Natural killer cell treated with Interleukin-12 subunit alpha and Interleukin-12 subunit beta and Interleukin-15 and Interleukin-18, amount 100 ng/mL, for 72 hours (primary cell): ENCODE data around the gene MEN1. TPM values are rescaled to one million over a fixed set of nuclear protein-coding genes. Genes with fewer than 3 reads are reported as not detected.
"Not testable (repeated sequence)": the region's sequence is repeated elsewhere in the genome, so short reads cannot be mapped to it uniquely, and the experiment has no call there.

ENCODE experiments used
- ATAC-seq, 2 donors: fragments of 150-1000 bp; cut with Tn5 transposase in 1 of 2; sonication (Bioruptor Pico), chemical (Tn5 transposase) in 1 of 2; 2 replicates each; pipeline ENCODE4 v1.10.0; 2021
- DNase-seq: peaks from one replicate; pipeline ENCODE4 v3.0.0; 2022; ENCODE audit warnings: low spot score
- H3K27ac Mint-ChIP-seq, 2 donors: 1 replicate in 1 of 2; 2 replicates in 1 of 2; pipeline ENCODE4 v1.8.0; 2022; ENCODE audit warnings: mixed read lengths in 2 of 2, mild to moderate bottlenecking in 1 of 2, moderate library complexity in 1 of 2
- H3K27me3 Mint-ChIP-seq, 2 donors: 1 replicate in 1 of 2; 2 replicates in 1 of 2; pipeline ENCODE4 v1.8.0; 2022; ENCODE audit warnings: mixed read lengths in 2 of 2
- H3K36me3 Mint-ChIP-seq: one replicate; pipeline ENCODE4 v1.8.0; 2022; ENCODE audit warnings: mixed read lengths
- H3K4me1 Mint-ChIP-seq, 2 donors: 1 replicate in 1 of 2; 2 replicates in 1 of 2; pipeline ENCODE4 v1.8.0; 2022; ENCODE audit warnings: low read depth in 2 of 2, mixed read lengths in 2 of 2, mild to moderate bottlenecking in 1 of 2
- H3K4me3 Mint-ChIP-seq: one replicate; pipeline ENCODE4 v1.8.0; 2022; ENCODE audit warnings: mixed read lengths
- H3K9me3 Mint-ChIP-seq: 2 replicates; pipeline ENCODE4 v1.8.0; 2022; ENCODE audit warnings: mixed read lengths
- total RNA-seq, 2 donors: library from RNA; stranded (reverse); gene quantifications; one replicate each; pipeline ENCODE4 v1.2.3, GENCODE V29; 2022

The MEN1 gene
- total RNA-seq, 2 donors from 2014 or later = 32.6 to 53.5 TPM

GRCh38 chr11:64832467-64833197 lies 22.3 kb upstream of the MEN1 start:
- Mint-ChIP-seq H3K27me3 (no peaks in the 10 kb centered on the region), H3K4me3 (no peak overlapping the region), H3K36me3 (no peaks in the 10 kb centered on the region), H3K4me1 (peaks cover 5 to 7% of the 10 kb centered on the region in 2 donors), H3K27ac (no peak overlapping the region), H3K9me3 (no peaks in the 10 kb centered on the region)
- DNase-seq (no peak), ATAC-seq (no peak)

GRCh38 chr11:64831411-64831891 lies 21.1 kb upstream of the MEN1 start:
- H3K27ac Mint-ChIP-seq = no peak overlapping the region
- ATAC-seq (no peak), DNase-seq (no peak)
- no peaks in the 10 kb centered on the region for H3K36me3 Mint-ChIP-seq
- no peaks in the 10 kb centered on the region for H3K9me3 Mint-ChIP-seq
- no peak overlapping the region for H3K4me3 Mint-ChIP-seq
- no peaks in the 10 kb centered on the region for H3K4me1 Mint-ChIP-seq
- H3K27me3 Mint-ChIP-seq = no peaks in the 10 kb centered on the region

- Mint-ChIP-seq H3K4me1 (no peaks in the 10 kb centered on the region), H3K27me3 (no peaks in the 10 kb centered on the region), H3K27ac (no peak overlapping the region), H3K4me3 (no peak overlapping the region), H3K9me3 (no peaks in the 10 kb centered on the region), H3K36me3 (no peaks in the 10 kb centered on the region)
- ATAC-seq (no peak), DNase-seq (no peak)
Measured at GRCh38 chr11:64829536-64830251, 19.3 kb upstream of the MEN1 start.

GRCh38 chr11:64827451-64827839 lies 17.1 kb upstream of the MEN1 start:
- Mint-ChIP-seq H3K9me3 (no peaks in the 10 kb centered on the region), H3K4me3 (no peak overlapping the region), H3K36me3 (no peaks in the 10 kb centered on the region), H3K27me3 (no peaks in the 10 kb centered on the region), H3K27ac (no peak overlapping the region), H3K4me1 (no peaks in the 10 kb centered on the region)
- ATAC-seq (no peak), DNase-seq (no peak)

GRCh38 chr11:64826578-64827450 lies 16.5 kb upstream of the MEN1 start:
- no peak for ATAC-seq
- Mint-ChIP-seq H3K27me3 (no peaks in the 10 kb centered on the region), H3K4me1 (no peaks in the 10 kb centered on the region), H3K4me3 (no peak overlapping the region), H3K9me3 (no peaks in the 10 kb centered on the region), H3K27ac (no peak overlapping the region), H3K36me3 (no peaks in the 10 kb centered on the region)
- no peak for DNase-seq

- no peak overlapping the region for H3K4me3 Mint-ChIP-seq
Measured at GRCh38 chr11:64826062-64826461, 15.7 kb upstream of the MEN1 start.

GRCh38 chr11:64823568-64824119 lies 13.3 kb upstream of the MEN1 start:
- no peak overlapping the region for H3K4me3 Mint-ChIP-seq
- DNase-seq (no peak), ATAC-seq (no peak)
- H3K9me3 Mint-ChIP-seq = no peaks in the 10 kb centered on the region
- no peaks in the 10 kb centered on the region for H3K36me3 Mint-ChIP-seq
- peaks cover 0 to 3% of the 10 kb centered on the region in 2 donors for H3K4me1 Mint-ChIP-seq
- H3K27me3 Mint-ChIP-seq = no peaks in the 10 kb centered on the region
- peak overlapping the region in 1 of 2 donors; percentile 20 for H3K27ac Mint-ChIP-seq

More at GRCh38 chr11:64826062-64826461, 15.7 kb upstream of the MEN1 start:
- H3K9me3 Mint-ChIP-seq = no peaks in the 10 kb centered on the region
- DNase-seq (no peak), ATAC-seq (no peak)
- H3K36me3 Mint-ChIP-seq = no peaks in the 10 kb centered on the region
- no peak overlapping the region for H3K27ac Mint-ChIP-seq
- no peaks in the 10 kb centered on the region for H3K27me3 Mint-ChIP-seq
- peaks cover 0 to under 1% of the 10 kb centered on the region in 2 donors for H3K4me1 Mint-ChIP-seq

- Mint-ChIP-seq H3K27me3 (no peaks in the 10 kb centered on the region), H3K36me3 (no peaks in the 10 kb centered on the region), H3K9me3 (no peaks in the 10 kb centered on the region), H3K27ac (peak overlapping the region in 1 of 2 donors; percentile 43), H3K4me1 (peaks cover 0 to 3% of the 10 kb centered on the region in 2 donors), H3K4me3 (no peak overlapping the region)
- ATAC-seq (no peak), DNase-seq (no peak)
Measured at GRCh38 chr11:64817476-64817875, 7.1 kb upstream of the MEN1 start.

- H3K4me1 Mint-ChIP-seq, H3K27me3 Mint-ChIP-seq, H3K4me3 Mint-ChIP-seq, H3K9me3 Mint-ChIP-seq, H3K36me3 Mint-ChIP-seq, ATAC-seq, H3K27ac Mint-ChIP-seq, DNase-seq: not testable (repeated sequence)
Measured at GRCh38 chr11:64815433-64815832, 5.1 kb upstream of the MEN1 start.

GRCh38 chr11:64814712-64815187 lies 4.4 kb upstream of the MEN1 start:
- DNase-seq (no peak), ATAC-seq (no peak)
- Mint-ChIP-seq H3K4me3 (no peak overlapping the region), H3K36me3 (no peaks in the 10 kb centered on the region), H3K4me1 (peaks cover 7 to 8% of the 10 kb centered on the region in 2 donors), H3K27me3 (no peaks in the 10 kb centered on the region), H3K27ac (no peak overlapping the region), H3K9me3 (no peaks in the 10 kb centered on the region)

- DNase-seq (no peak), ATAC-seq (no peak)
- Mint-ChIP-seq H3K27me3 (no peaks in the 10 kb centered on the region), H3K4me3 (no peak overlapping the region), H3K4me1 (peaks cover 14 to 15% of the 10 kb centered on the region in 2 donors), H3K9me3 (no peaks in the 10 kb centered on the region), H3K27ac (no peak overlapping the region), H3K36me3 (no peaks in the 10 kb centered on the region)
Measured at GRCh38 chr11:64813826-64814225, 3.5 kb upstream of the MEN1 start.

GRCh38 chr11:64810891-64811272 lies 531 bp upstream of the MEN1 start:
- DNase-seq (no peak), ATAC-seq (peak; percentile 16 to 51)
- H3K4me1 Mint-ChIP-seq = peaks cover 20 to 21% of the 10 kb centered on the region in 2 donors
- peak overlapping the region; percentile 88 to 93 for H3K27ac Mint-ChIP-seq
- H3K4me3 Mint-ChIP-seq = peak overlapping the region; percentile 93
- H3K36me3 Mint-ChIP-seq = no peaks in the 10 kb centered on the region
- H3K27me3 Mint-ChIP-seq = no peaks in the 10 kb centered on the region
- H3K9me3 Mint-ChIP-seq = no peaks in the 10 kb centered on the region

- ATAC-seq = peak; percentile 1 to 18
- Mint-ChIP-seq H3K27ac (peak overlapping the region; percentile 88 to 93), H3K4me1 (peaks cover 20 to 21% of the 10 kb centered on the region in 2 donors), H3K9me3 (no peaks in the 10 kb centered on the region), H3K27me3 (no peaks in the 10 kb centered on the region), H3K36me3 (no peaks in the 10 kb centered on the region), H3K4me3 (peak overlapping the region; percentile 93)
- DNase-seq = no peak
Measured at GRCh38 chr11:64809781-64810241, 540 bp downstream of the MEN1 start.
